SU-DHL-6 (cell line): Measurements from ENCODE around the gene DAPK2.

Experiments
- H2AFZ ChIP-seq: fragments of 200-600 bp; sonication (generic); 2 replicates; pipeline ENCODE4 v1.6.1; 2014; ENCODE audit warnings: low read depth, mild to moderate bottlenecking, moderate library complexity, mixed read lengths, antibody characterized with exemption, low read length; ENCODE audit not compliant: severe bottlenecking
- H3F3A ChIP-seq: fragments of 200-600 bp; shearing (Covaris generic); 2 replicates; pipeline ENCODE4 v1.6.0; 2016; ENCODE audit warnings: antibody characterized with exemption, mild to moderate bottlenecking; ENCODE audit not compliant: insufficient read depth
- H3K27ac ChIP-seq: fragments of 200-600 bp; sonication (generic); 2 replicates; pipeline ENCODE4 v1.5.1; 2016; ENCODE audit warnings: low read depth, mild to moderate bottlenecking, low read length, moderate library complexity, mixed read lengths
- H3K27me3 ChIP-seq: fragments of 200-600 bp; sonication (generic), shearing (Covaris generic); 2 replicates; pipeline ENCODE4 v1.6.0; 2014; ENCODE audit warnings: mild to moderate bottlenecking, low read length
- H3K36me3 ChIP-seq: fragments of 200-600 bp; sonication (generic); 2 replicates; pipeline ENCODE4 v1.6.1; 2014; ENCODE audit warnings: mild to moderate bottlenecking, low read length, mixed read lengths
- H3K4me2 ChIP-seq: fragments of 300-600, 200-600 bp; shearing (Covaris generic), sonication (generic); 2 replicates; pipeline ENCODE4 v1.6.0; 2014; ENCODE audit warnings: low read length, low read depth, mild to moderate bottlenecking; ENCODE audit not compliant: poor library complexity, severe bottlenecking
- H3K4me3 ChIP-seq: fragments of 200-600 bp; sonication (generic); 2 replicates; pipeline ENCODE4 v1.5.1; 2014; ENCODE audit warnings: antibody characterized with exemption, low read length, mild to moderate bottlenecking, mixed read lengths; ENCODE audit not compliant: insufficient read depth, poor library complexity, severe bottlenecking
- H3K79me2 ChIP-seq: fragments of 200-600 bp; sonication (generic); 2 replicates; pipeline ENCODE4 v1.6.1; 2014; ENCODE audit warnings: mild to moderate bottlenecking, low read length, moderate library complexity; ENCODE audit not compliant: insufficient read depth
- H3K9ac ChIP-seq: fragments of 200-600 bp; sonication (generic); 2 replicates; pipeline ENCODE4 v1.7.0; 2014; ENCODE audit warnings: mild to moderate bottlenecking, low read length
- H3K9me2 ChIP-seq: fragments of 200-600 bp; sonication (generic); replicated peaks from 2 replicates; pipeline ENCODE4 v1.6.1; 2014; ENCODE audit warnings: low read length; ENCODE audit not compliant: insufficient read depth
- H3K9me3 ChIP-seq: fragments of 200-600 bp; sonication (generic); 2 replicates; pipeline ENCODE4 v1.6.1; 2014; ENCODE audit warnings: low read length, mixed read lengths; ENCODE audit not compliant: insufficient read depth
- H4K20me1 ChIP-seq: fragments of 200-600 bp; sonication (generic); 2 replicates; pipeline ENCODE4 v1.6.1; 2014; ENCODE audit warnings: low read depth, mild to moderate bottlenecking, antibody characterized with exemption, low read length, moderate library complexity, mixed read lengths
- EZH2phosphoT487 ChIP-seq: fragments of 200-600 bp; sonication (generic), shearing (Covaris generic); conservative IDR thresholded peaks from 2 replicates; pipeline ENCODE4 v1.6.1; 2018; ENCODE audit warnings: mild to moderate bottlenecking, antibody characterized with exemption, low read length, moderate library complexity, mixed read lengths
- TF ChIP-seq, protein P1 (sequence below): fragments of 200-600 bp; sonication (generic); IDR thresholded peaks from one replicate; pipeline ENCODE4 v1.5.1; 2017; ENCODE audit warnings: antibody characterized with exemption, mild to moderate bottlenecking, low read length, moderate library complexity; ENCODE audit not compliant: insufficient read depth, poor library complexity, severe bottlenecking

The DAPK2 gene

DNA sequence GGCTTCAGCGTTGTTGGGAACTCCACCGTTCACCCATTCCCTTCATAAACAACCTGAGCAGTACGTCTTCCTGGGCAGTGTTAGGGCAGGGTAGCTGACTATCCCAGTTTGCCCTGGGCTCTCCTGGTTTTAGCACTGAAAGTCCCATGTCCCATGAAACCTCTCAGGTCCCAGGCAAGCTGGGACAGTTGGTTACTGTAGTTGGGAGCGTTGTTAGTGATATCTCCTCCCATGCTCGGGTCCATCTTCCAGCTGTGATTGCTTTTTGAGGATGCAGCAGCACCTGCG is 151.7 kb downstream of the DAPK2 start:
- Histone ChIP-seq H3K27ac (no peak overlapping the region), H2AFZ (no peak overlapping the region)
- TF ChIP-seq, protein P1, sequence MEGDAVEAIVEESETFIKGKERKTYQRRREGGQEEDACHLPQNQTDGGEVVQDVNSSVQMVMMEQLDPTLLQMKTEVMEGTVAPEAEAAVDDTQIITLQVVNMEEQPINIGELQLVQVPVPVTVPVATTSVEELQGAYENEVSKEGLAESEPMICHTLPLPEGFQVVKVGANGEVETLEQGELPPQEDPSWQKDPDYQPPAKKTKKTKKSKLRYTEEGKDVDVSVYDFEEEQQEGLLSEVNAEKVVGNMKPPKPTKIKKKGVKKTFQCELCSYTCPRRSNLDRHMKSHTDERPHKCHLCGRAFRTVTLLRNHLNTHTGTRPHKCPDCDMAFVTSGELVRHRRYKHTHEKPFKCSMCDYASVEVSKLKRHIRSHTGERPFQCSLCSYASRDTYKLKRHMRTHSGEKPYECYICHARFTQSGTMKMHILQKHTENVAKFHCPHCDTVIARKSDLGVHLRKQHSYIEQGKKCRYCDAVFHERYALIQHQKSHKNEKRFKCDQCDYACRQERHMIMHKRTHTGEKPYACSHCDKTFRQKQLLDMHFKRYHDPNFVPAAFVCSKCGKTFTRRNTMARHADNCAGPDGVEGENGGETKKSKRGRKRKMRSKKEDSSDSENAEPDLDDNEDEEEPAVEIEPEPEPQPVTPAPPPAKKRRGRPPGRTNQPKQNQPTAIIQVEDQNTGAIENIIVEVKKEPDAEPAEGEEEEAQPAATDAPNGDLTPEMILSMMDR, result no peak
- TF ChIP-seq EZH2phosphoT487, result no peak

DNA sequence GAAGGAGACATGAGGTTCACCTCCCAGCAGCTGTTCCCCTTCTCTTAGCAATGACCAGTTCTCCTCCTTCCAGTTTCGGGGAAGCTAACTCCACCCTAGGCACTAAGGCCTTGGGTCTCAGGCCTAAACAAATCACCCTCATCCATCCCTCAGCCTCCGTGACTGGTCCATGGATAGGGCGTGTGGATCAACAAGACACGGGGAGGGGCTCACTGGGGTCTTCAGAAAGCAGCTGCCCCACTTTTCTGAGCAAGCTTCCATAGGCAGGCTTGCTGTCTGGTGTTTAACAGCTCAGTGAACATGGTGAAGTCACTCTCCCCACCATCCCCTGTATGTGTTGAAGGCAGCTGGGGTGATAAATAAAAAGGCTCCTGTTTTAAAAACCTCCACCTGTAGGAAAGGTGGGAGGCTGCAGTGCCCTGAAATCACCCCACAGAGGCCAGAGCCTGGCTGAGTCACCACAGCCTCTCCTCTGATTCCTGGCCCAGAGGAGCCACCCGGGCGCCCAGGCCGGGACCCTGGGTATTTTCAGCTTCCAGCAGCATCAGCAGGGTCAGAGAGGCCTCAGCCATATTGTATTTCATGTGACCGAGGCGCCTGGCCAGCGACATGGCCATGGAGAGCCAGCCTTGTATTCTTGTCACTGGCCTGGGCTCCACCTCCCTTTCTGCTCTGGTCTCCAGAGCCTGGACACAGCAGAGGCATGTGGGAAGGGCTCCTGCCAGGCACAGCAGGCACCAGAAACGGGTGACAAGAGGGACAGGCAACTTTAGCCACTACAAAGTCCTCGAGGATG is 152.2 kb downstream of the DAPK2 start:
- H4K20me1 ChIP-seq, result no peaks in the 10 kb centered on the region
- no peaks in the 10 kb centered on the region for H3K9me3 ChIP-seq
- no peaks in the 10 kb centered on the region for H3K36me3 ChIP-seq
- no peak overlapping the region for H3K4me3 ChIP-seq
- H3K9ac ChIP-seq, result no peak overlapping the region
- H3K9me2 ChIP-seq, result no peaks in the 10 kb centered on the region
- H3F3A ChIP-seq, result no peaks in the 10 kb centered on the region
- no peak overlapping the region for H2AFZ ChIP-seq
- no peak overlapping the region for H3K4me2 ChIP-seq
- no peak overlapping the region for H3K27ac ChIP-seq
- no peaks in the 10 kb centered on the region for H3K27me3 ChIP-seq
- no peaks in the 10 kb centered on the region for H3K79me2 ChIP-seq
- TF ChIP-seq EZH2phosphoT487, result no peak
- TF ChIP-seq, protein P1, result no peak

More for the DNA sequence above, 151.7 kb downstream of the DAPK2 start:
- no peaks in the 10 kb centered on the region for H3K9me2 ChIP-seq
- H3K9ac ChIP-seq, result no peak overlapping the region
- H3K36me3 ChIP-seq, result no peaks in the 10 kb centered on the region
- H3K9me3 ChIP-seq, result no peaks in the 10 kb centered on the region
- H3K4me2 ChIP-seq, result no peak overlapping the region
- no peak overlapping the region for H3K4me3 ChIP-seq
- no peaks in the 10 kb centered on the region for H4K20me1 ChIP-seq
- H3K27me3 ChIP-seq, result no peaks in the 10 kb centered on the region
- no peaks in the 10 kb centered on the region for H3F3A ChIP-seq
- H3K79me2 ChIP-seq, result no peaks in the 10 kb centered on the region

DNA sequence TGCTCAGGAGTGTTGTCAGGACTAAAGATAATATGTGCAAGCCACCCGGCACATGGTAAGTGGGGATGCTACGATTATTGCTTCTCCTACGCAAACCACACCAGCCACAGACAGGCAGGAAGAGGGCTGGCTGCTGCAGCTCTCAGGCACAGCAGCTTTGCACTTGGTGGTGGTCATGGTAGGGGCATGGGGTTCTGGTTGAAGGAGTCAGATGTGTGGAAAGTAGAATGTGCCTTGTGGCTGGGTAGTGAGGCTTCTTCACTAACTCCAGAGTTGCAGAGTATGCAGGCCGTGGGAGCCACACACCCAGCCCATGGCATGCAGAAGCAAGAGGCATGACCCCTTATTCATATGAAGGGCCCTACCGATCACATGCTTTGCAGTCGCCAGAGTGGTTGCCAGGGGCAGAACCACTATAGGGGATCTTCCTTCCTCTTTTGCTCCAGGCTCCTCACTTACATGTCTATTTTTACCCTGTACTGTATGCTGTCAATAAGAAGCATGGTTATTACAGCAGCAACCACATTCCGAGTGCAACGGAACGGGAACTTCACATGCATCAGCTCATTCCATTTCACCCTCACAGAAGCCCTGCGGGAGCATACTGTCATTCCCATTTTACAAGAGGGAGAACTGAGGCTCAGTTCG is 153.4 kb downstream of the DAPK2 start:
- no peaks in the 10 kb centered on the region for H4K20me1 ChIP-seq
- H3K9me3 ChIP-seq, result no peaks in the 10 kb centered on the region
- no peaks in the 10 kb centered on the region for H3K27me3 ChIP-seq
- no peak overlapping the region for H3K4me3 ChIP-seq
- no peaks in the 10 kb centered on the region for H3K9me2 ChIP-seq
- TF ChIP-seq EZH2phosphoT487, result no peak
- TF ChIP-seq, protein P1, result no peak
- H3K27ac ChIP-seq, result no peak overlapping the region
- no peaks in the 10 kb centered on the region for H3K79me2 ChIP-seq
- H3K4me2 ChIP-seq, result no peak overlapping the region
- no peaks in the 10 kb centered on the region for H3K36me3 ChIP-seq
- no peak overlapping the region for H2AFZ ChIP-seq
- no peak overlapping the region for H3K9ac ChIP-seq
- H3F3A ChIP-seq, result no peaks in the 10 kb centered on the region
